KOPT-K1 (cell line): Measurements from ENCODE around the gene OSBPL5.
A peak's percentile ranks its signal among the peaks of the same experiment; 100 is the strongest.

Experiments used
- H3K27ac ChIP-seq: fragments of 200-600 bp; sonication (generic); 2 replicates; pipeline ENCODE4 v1.5.1; 2016; ENCODE audit warnings: antibody characterized with exemption, mild to moderate bottlenecking, low read depth, low read length; ENCODE audit not compliant: poor library complexity, severe bottlenecking
- H3K36me3 ChIP-seq: fragments of 200-600 bp; sonication (generic); 2 replicates; pipeline ENCODE4 v1.5.1; 2017; ENCODE audit warnings: antibody characterized with exemption, mild to moderate bottlenecking, low read length, moderate library complexity; ENCODE audit not compliant: insufficient read depth
- H3K9me3 ChIP-seq: fragments of 200-600 bp; sonication (generic); 2 replicates; pipeline ENCODE4 v1.5.1; 2017; ENCODE audit warnings: antibody characterized with exemption, low read length, mild to moderate bottlenecking; ENCODE audit not compliant: insufficient read depth, poor library complexity, severe bottlenecking

The OSBPL5 gene

DNA sequence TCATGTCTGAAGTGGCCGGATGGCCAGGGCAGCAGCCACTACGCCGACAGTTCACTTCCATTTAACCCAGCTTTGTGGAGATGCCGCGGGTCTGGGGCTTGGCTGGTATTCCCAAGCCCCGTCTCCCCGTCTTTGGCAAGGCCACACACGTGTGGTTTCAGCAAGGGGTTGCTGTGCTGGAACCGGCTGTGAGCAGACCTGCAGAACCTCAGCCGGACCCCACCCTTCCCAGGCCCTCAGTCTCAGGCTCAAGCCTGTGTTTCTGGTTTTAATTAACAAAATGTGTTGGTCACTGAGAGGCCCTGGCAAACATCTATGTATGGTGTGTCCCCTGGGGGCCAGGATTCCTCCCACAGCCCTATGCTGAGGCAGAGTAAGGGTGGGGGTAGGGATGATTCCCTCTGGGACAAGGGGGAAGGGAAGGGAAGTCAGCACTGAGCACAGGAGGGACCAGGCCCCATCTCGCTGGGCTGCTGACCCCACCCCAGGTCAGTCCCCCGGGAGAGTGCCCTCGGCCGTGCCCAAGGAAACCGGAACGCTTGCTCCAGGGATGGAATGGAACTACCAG is 9.3 kb downstream of the OSBPL5 start:
- H3K9me3 ChIP-seq, result no peaks in the 10 kb centered on the region
- H3K27ac ChIP-seq, result peak overlapping the region; percentile 0
- peaks cover 70% of the 10 kb centered on the region for H3K36me3 ChIP-seq

DNA sequence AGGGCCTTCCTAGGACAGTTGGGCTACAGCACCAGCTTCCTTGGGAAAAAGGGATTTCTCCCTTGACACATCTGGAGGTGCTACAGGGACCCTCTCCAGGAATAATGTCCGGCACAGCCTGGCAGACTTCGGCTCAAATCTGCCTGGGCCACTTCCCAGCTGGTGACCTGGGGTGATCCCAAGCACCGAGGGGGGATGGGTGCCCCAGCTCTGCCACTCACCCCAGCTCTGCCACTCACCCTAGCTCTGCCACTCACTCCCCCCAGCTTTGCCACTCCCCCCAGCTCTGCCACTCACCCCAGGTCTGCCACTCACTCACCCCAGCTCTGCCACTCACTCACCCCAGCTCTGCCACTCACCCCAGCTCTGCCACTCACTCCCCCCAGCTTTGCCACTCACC is 9.9 kb downstream of the OSBPL5 start:
- Histone ChIP-seq H3K9me3 (no peaks in the 10 kb centered on the region), H3K27ac (peak overlapping the region; percentile 0), H3K36me3 (peaks cover 72% of the 10 kb centered on the region)

DNA sequence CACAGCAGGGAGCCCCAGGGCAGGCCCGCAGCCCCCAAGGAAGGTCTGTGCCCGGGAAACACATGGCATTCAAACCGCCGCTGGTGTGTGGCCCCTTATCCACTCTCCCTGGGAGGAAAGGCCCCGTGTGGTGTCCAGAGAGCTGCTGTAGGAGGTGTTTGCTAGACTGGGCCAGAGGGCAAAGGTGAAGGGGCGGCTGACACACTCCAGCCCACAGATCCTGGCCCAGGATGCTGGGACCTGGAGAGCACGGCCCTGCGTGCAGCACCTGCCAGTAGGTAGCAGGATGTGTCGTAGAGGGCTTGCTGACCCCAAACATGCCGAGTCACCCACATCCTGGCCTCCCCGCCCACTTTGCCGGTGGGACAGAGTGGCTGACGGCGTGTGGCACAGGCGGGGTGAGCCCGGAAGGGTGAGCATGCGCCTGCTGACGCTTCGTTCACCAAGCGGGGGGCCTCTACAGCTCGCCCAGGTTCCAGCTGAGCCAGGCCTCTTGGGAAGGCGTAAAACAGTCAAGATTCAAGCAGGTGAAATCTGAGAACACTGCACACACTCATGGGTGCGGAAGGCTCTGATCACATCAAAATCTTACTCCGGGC is 11.0 kb downstream of the OSBPL5 start:
- Histone ChIP-seq H3K9me3 (no peaks in the 10 kb centered on the region), H3K36me3 (peaks cover 78% of the 10 kb centered on the region), H3K27ac (no peak overlapping the region)

DNA sequence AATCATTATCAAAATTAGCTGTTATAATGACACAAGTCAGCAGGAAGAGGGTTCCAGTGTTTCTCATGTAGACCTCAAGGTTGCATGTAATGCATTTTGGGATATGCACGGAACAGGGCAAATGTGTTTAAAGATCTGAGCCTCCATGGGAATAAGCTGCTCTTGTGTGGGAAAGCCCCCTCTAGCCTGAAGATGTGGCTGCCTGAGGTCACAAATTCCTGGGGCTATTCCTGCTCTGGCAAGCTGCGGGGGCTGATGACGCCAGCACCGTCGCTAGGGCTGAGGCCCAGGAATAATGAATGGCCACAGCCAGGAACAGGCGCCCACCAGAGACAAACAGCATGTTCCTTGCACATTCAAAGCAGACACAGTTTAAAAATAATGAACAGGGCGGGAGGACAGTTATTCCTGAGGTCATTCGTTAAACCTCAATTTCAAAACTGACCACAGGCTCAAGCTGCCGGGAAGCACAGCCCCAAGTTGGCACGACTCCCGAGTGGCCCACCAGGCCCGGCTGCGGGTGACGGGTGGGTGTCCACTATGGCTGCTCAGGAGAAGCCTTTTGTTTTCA is 11.7 kb downstream of the OSBPL5 start:
- Histone ChIP-seq H3K27ac (no peak overlapping the region), H3K36me3 (peaks cover 77% of the 10 kb centered on the region), H3K9me3 (no peaks in the 10 kb centered on the region)

DNA sequence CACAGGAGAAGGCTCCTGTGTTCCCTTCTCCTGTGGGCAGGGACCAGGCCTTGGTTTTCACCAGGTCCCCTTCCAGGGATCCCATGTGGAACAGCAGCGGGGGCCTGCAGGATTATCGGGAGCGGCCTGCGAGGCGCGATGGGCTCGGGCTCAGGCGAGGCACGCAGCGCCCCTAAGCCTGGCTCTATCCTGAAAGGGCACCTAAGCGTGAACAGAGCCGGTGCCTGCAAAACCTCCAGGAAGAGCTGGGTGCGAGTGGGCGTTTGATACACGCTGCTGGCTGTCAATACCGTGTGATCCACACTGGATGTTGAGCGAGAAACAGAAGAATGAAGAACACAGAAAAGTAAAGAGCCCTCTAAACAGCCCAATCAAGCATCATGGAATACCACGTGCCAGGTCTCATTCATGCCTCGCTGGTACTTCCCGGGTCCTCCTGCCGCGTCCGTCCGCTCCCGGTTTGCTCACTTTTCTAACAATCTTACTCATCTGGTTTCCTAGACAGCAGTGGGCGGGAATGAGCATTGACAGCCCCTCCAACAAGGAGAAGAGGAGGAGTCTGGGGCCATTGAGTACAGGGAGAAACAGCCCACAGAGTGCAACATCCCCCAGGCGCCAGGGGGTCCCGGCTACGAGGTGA is 12.5 kb downstream of the OSBPL5 start:
- Histone ChIP-seq H3K27ac (no peak overlapping the region), H3K9me3 (no peaks in the 10 kb centered on the region), H3K36me3 (peaks cover 82% of the 10 kb centered on the region)

DNA sequence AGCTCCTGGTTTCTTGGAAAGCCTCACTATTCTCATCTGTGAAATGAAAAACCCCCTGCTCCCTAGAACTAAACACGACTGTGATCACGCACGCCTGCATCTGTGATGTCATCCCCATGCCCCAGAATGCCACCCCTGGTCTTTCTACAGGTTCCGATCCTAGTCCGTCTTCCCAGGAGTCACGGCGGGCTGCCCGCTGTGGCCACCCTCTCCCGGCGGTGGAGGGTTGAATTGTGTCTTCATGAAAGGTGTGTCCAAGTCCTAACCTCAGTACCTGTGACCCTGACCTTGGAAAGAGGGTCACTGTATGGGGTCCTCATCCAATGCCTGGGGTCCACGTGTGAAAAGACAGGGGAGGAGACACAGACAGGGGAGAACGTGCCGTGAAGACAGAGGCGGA is 14.4 kb downstream of the OSBPL5 start:
- Histone ChIP-seq H3K27ac (no peak overlapping the region), H3K36me3 (peaks cover 76% of the 10 kb centered on the region)

DNA sequence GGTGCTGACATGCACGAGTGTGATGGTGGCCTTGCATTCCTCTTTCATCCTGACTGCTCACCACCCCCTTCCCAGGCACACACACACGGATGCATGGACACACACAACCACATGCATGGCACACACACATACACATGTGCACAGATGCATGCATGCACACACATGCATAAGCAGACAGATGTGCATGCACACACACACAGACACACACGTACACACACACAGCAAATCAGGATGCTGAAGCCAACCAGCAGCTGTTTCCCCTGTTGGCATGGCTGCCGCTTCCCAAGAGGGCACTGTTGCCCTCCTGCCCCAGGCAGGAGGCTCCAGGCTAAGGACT is 15.3 kb downstream of the OSBPL5 start:
- Histone ChIP-seq H3K9me3 (no peaks in the 10 kb centered on the region), H3K27ac (no peak overlapping the region), H3K36me3 (peaks cover 82% of the 10 kb centered on the region)

More for the DNA sequence above, 14.4 kb downstream of the OSBPL5 start:
- H3K9me3 ChIP-seq, result no peaks in the 10 kb centered on the region

DNA sequence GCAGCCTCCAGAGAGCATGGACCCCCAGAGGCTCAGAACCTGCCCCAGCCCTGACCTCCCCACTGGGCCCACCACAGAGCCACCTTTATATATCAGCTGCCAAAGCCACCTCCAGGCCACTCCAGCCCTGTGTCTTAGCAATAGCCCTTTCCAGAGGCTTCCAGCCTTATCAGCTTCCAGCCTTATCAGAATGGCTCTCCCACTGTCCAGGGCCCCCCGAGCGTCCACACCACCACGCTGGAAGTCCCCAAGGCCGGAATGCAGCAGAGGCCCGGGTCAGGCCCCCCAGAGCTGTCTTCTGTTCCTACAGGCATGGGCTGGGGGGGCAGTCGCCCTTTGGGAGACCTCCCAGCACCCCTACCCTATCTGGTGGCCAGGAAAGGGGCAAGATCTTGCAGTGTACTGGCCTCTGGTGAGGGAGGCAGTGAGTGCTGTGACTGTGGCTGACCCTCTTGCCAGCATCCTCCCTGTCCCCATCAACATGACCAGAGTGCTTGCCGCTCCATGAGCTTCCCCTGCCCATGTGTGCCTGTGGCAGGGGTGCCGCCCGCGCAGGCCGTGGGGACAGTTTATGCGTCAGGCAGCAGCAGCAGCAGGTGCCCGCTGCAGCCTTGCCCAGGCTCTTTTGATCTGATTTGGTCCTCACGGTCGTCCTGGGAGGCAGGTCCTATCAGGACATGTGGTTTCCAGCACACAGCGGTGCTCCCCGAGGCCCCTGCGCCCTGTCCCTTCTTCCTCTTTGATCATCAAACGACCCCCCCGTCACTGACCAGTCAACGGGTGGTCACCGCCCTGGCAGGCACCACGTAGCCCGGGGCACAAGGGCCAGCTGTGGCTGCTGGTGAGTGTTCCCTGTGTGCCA is 15.9 kb downstream of the OSBPL5 start:
- Histone ChIP-seq H3K27ac (no peak overlapping the region), H3K9me3 (no peaks in the 10 kb centered on the region), H3K36me3 (peaks cover 85% of the 10 kb centered on the region)

DNA sequence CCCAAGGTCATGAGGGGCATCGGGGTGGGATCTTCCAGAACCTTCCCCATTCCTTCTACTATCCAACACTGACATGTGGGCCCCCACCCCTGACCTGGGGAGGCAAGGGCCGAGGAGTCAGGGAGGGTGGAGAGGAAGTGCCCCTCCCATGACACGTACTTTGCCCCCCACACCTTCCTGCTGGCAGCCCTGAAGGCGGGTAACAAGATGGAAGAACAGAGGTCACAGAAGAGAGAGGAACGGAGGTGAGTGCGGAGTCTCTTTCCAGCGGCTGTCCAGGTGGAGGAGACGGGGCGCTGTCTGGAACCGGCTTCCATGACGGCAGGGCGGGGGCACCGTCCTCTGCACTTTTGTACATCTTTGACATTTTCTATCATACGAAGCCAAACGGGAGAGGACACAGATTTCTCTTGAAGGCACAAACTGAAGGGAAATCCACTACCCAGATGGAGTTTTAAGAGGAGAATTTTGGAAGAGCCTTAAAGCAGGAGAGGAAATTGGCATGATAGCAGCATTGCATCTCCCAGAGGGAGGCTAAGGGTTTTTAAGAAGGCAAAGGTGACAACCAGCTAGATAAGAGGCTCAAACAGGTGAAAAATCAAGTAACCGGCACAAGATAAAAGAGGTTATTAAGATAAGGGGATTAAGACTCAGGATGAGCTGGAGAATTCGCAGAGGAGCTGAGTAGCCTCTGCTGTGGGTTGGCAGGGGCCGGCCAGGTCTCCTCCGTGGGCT is 16.7 kb downstream of the OSBPL5 start:
- H3K9me3 ChIP-seq, result no peaks in the 10 kb centered on the region
- H3K27ac ChIP-seq, result no peak overlapping the region
- H3K36me3 ChIP-seq, result peaks cover 85% of the 10 kb centered on the region

DNA sequence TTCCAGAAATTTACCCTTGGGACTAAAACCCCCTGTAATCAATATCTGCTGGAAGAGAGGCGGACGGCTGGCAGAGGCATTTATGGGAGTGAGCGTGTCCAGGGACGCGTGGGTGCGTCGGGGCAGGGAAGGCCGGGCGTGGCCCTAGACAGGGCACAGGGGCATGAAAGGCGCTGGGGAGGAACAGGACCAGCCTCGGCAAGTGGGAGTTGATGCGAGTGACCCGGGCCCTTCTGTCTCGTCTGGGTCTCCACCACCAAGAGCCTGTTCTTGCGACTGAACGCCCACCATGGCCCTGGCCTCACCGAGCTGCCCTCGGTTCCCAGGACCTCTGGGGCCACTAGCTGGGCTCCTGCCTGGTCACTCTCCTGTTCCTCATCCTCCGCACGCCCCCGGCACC is 17.5 kb downstream of the OSBPL5 start:
- H3K27ac ChIP-seq, result no peak overlapping the region
- peaks cover 81% of the 10 kb centered on the region for H3K36me3 ChIP-seq
- no peaks in the 10 kb centered on the region for H3K9me3 ChIP-seq

DNA sequence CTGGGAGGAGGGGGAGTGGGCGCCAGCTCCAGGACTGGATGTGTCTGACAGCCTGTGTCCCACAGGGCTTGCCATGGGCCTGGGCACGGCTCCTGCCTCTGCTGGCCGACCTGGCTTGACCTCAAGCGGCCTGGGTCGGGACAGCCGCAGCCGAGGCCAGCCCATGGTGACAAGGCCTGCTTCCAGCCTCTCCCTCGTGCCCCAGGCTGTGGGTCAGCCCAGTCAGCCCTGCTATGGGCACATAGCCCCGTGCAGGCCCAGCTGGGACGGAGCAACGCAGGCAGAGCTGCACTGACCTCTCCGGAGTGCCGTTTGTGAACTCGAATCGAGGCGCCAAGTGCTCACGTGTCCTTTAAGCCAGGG is 17.9 kb downstream of the OSBPL5 start:
- no peak overlapping the region for H3K27ac ChIP-seq
- H3K36me3 ChIP-seq, result peaks cover 81% of the 10 kb centered on the region
- H3K9me3 ChIP-seq, result no peaks in the 10 kb centered on the region

DNA sequence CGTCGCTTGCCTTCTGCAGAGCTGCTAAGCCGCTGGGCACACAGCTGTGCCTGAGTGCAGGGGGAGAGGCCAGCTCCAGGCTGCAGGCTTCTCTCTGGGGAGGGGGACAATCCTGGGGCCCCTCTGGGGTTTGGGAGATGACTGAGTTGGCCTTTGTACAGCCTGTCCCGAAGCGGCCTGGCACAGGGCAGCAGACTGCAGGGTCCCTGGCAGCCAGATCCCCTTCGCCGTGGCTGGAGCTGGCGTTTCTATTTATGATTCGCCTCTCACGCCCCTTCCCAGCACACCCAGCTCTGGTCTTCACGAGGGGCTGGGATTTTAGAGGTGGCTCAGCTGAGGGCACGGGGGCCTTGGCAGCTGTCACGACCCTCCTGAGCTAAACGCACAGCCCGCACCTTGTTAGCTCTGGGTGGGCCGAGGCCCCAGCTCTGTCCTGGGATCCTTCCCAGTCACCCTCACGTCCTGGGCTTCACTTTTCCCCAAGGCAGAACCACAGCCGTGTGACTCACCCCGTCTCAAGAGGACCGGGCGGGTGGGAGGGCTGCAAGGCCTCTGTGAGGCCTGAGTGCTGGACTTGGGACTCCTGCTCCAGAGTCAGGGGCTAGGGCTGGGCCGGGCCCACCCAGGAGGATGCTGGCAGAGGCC is 18.4 kb downstream of the OSBPL5 start:
- Histone ChIP-seq H3K9me3 (no peaks in the 10 kb centered on the region), H3K36me3 (peaks cover 78% of the 10 kb centered on the region), H3K27ac (no peak overlapping the region)

DNA sequence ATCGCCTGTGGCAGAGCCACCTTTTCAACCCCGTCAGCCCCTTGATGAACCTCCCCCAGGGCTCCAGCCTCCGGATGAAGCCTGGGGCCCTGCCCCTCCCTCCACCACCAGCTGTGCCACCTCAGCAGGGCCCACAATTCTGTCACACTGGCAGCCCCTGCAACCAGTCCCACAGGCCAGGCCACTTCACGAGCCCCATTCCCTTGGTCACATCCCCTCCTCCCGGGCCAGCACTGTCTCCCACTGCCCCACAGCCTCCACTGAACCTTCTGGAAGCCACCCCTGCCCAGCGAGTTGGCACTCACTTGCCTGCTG is 19.9 kb downstream of the OSBPL5 start:
- Histone ChIP-seq H3K9me3 (no peaks in the 10 kb centered on the region), H3K27ac (peak overlapping the region; percentile 24), H3K36me3 (peaks cover 66% of the 10 kb centered on the region)
